ENCODE results near the gene SAXO1. TPM values are rescaled to one million over a fixed set of nuclear protein-coding genes. Genes with fewer than 3 reads are reported as not detected.

SAXO1 gene
- total and polyA plus RNA-seq, 9 donors = 0.04 to 0.22 (median 0.11) TPM

DNA sequence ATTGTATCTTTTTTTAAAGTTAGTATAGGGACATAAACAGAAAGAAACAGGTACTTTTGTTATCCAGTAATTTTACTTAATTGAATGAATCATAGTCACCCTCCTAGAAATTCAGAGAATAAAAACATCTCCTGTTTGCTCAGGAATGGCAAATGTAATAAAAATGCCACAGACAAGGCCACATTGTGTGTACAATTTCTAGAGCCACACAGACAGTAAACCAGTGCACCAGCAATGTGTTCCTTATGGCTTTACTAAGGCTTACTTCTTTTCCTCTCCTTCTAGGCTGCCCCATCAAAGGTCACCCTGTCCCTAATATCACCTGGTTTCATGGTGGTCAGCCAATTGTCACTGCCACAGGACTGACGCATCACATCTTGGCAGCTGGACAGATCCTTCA is 145.5 kb downstream of the SAXO1 start:
- Histone ChIP-seq H3K9me3 (replicated peaks; ENCODE audit: control insufficient read depth, low read depth, low read length) (peaks cover 5% of the 10 kb centered on the region), H3K36me3 (ENCODE audit: control insufficient read depth, insufficient read depth, low read length) (peaks cover 9% of the 10 kb centered on the region), H3K27me3 (ENCODE audit: control insufficient read depth, insufficient read depth, low read length) (no peaks in the 10 kb centered on the region), H3K4me1 (ENCODE audit: control insufficient read depth, insufficient read depth, low read length) (peaks cover 18% of the 10 kb centered on the region), H3K4me3 (ENCODE audit: low read length) (no peak overlapping the region), H3K27ac (ENCODE audit: low read length) (no peak overlapping the region)
- no peak for DNase-seq
- WGBS (ENCODE audit: insufficient coverage) = 80% methylated on average over 1 of the region's 1 CpG

DNA sequence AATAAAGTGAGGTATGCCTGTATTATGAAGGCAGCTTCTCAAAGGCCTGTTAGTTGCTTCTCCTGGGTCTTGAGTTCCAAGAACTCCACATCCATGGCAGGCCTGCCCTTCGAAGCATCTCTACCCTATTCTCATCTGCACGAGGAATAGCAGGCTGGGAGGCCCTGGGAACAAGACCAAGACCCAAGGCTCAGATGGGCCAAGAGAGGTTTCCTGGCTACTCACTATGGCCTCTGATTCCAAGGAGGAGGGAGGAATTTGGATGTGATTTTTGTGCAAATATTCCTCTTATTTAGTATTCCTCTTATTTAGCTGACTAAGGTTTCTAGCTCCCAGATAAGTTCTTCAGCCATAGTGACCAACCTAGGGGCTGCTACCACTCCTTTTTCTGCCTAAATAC is 151.3 kb downstream of the SAXO1 start:
- DNase-seq = peak; percentile 65
- Histone ChIP-seq H3K27me3 (ENCODE audit: control insufficient read depth, insufficient read depth, low read length) (no peaks in the 10 kb centered on the region), H3K36me3 (ENCODE audit: control insufficient read depth, insufficient read depth, low read length) (no peaks in the 10 kb centered on the region), H3K9me3 (replicated peaks; ENCODE audit: control insufficient read depth, low read depth, low read length) (peaks cover 5% of the 10 kb centered on the region), H3K27ac (ENCODE audit: low read length) (no peak overlapping the region), H3K4me1 (ENCODE audit: control insufficient read depth, insufficient read depth, low read length) (peaks cover 2% of the 10 kb centered on the region), H3K4me3 (ENCODE audit: low read length) (no peak overlapping the region)
- no CpG with 5 or more reads among the region's 2 CpGs for WGBS (ENCODE audit: insufficient coverage)

DNA sequence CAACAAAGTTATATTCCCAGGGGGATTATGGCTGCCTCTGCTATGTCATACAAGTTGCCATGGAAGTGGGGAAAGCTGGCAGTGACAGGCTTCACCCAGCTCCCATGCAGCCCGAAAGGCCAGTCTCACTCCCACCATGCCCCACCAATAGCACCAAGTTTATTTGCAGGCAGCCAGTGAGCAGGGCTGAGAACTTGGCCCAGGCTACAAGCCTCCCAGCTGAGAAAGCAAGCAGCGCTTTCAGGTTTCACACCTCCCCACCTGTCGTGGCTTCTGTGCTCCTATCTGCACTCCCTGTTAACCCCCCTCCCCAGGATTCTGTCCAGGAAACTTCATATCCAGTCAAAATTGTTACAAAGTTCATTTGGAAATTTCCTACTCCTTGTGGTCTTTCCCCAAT is 155.0 kb downstream of the SAXO1 start:
- 84% methylated on average over 3 of the region's 3 CpGs for WGBS (ENCODE audit: insufficient coverage)
- Histone ChIP-seq H3K36me3 (ENCODE audit: control insufficient read depth, insufficient read depth, low read length) (no peaks in the 10 kb centered on the region), H3K4me1 (ENCODE audit: control insufficient read depth, insufficient read depth, low read length) (peaks cover 2% of the 10 kb centered on the region), H3K27ac (ENCODE audit: low read length) (no peak overlapping the region), H3K9me3 (replicated peaks; ENCODE audit: control insufficient read depth, low read depth, low read length) (peaks cover under 1% of the 10 kb centered on the region), H3K4me3 (ENCODE audit: low read length) (no peak overlapping the region), H3K27me3 (ENCODE audit: control insufficient read depth, insufficient read depth, low read length) (no peaks in the 10 kb centered on the region)
- no peak for DNase-seq

Other genes starting within 250 kb of the SAXO1 start
- gene RRAGA, start 16.2 kb upstream of the SAXO1 start, total RNA-seq = 26.6 TPM
- 10 to 100 TPM; 77.9 to 90.2 (median 84.3) TPM for gene RRAGA, start 16.2 kb upstream of the SAXO1 start, polyA plus RNA-seq (ENCODE audit: insufficient read depth in 1 of 8, insufficient read length in 8 of 8, low replicate concordance in 1 of 8)
- gene HAUS6, start 69.7 kb upstream of the SAXO1 start, total RNA-seq = 10.9 TPM
- 10 to 100 TPM in 3 of 8 donors, 1 to 10 TPM in 5; 7.6 to 12.7 (median 9.6) TPM for gene HAUS6, start 69.7 kb upstream of the SAXO1 start, polyA plus RNA-seq (ENCODE audit: insufficient read depth in 1 of 8, insufficient read length in 8 of 8, low replicate concordance in 1 of 8)
- 66.9 TPM for gene PLIN2, start 94.3 kb upstream of the SAXO1 start, total RNA-seq
- 10 to 100 TPM; 48.0 to 65.0 (median 52.1) TPM for gene PLIN2, start 94.3 kb upstream of the SAXO1 start, polyA plus RNA-seq (ENCODE audit: insufficient read depth in 1 of 8, insufficient read length in 8 of 8, low replicate concordance in 1 of 8)
- gene DENND4C, start 197.5 kb upstream of the SAXO1 start, total RNA-seq = 38.4 TPM
- 10 to 100 TPM; 19.0 to 27.7 (median 20.9) TPM for gene DENND4C, start 197.5 kb upstream of the SAXO1 start, polyA plus RNA-seq (ENCODE audit: insufficient read depth in 1 of 8, insufficient read length in 8 of 8, low replicate concordance in 1 of 8)

Data from muscle of leg (tissue), 11 donors.